Loucy (cell line): ENCODE results near the gene PABPN1.

Experiments
- CTCF ChIP-seq: fragments of 200-600 bp; sonication (generic); conservative IDR thresholded peaks from 2 replicates; pipeline ENCODE4 v1.5.1; 2014; ENCODE audit warnings: mild to moderate bottlenecking, antibody characterized with exemption, low read length
- EZH2phosphoT487 ChIP-seq: fragments of 200-600 bp; IDR thresholded peaks from 2 replicates; pipeline ENCODE4 v1.6.1; 2018; ENCODE audit warnings: antibody characterized with exemption, mild to moderate bottlenecking, moderate library complexity, borderline replicate concordance

GRCh38 chr14:23319746-23320583 is 1.3 kb upstream of the PABPN1 start:
- TF ChIP-seq CTCF (no peak), EZH2phosphoT487 (no peak)
